DMS 273 treated with DMSO at 0.1 percent for 48 hours (cell line): Measurements from ENCODE around the gene KRT37.
"Not testable (repeated sequence)": the region's sequence is repeated elsewhere in the genome, so short reads cannot be mapped to it uniquely, and the experiment has no call there.

Source experiments
- DNase-seq: peaks from one replicate; lab custom pipeline; 2025; lab: John Stamatoyannopoulos, UW

Gene KRT37

GRCh38 chr17:41434415-41434814 is 10.0 kb upstream of the KRT37 start:
- DNase-seq: no peak

DNA sequence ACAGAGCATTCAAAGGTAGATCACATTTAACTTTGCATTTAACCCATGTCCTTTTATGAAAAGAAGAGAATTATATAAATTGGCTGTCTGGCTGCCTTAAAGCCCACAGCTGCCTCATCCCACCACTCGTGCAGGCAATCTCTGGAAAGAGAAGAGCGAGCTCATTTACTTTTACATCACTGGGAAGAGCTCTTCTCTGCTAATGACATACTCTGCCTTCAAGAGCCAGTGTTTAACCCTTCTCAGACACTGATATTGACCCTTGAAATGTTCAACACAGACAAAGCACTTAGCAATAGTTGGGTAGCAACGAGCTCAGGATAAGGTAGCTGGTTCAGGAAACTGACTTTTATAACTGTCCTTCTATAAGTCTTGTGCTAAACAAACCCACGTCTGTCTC is 9.6 kb upstream of the KRT37 start:
- DNase-seq: no peak

DNA sequence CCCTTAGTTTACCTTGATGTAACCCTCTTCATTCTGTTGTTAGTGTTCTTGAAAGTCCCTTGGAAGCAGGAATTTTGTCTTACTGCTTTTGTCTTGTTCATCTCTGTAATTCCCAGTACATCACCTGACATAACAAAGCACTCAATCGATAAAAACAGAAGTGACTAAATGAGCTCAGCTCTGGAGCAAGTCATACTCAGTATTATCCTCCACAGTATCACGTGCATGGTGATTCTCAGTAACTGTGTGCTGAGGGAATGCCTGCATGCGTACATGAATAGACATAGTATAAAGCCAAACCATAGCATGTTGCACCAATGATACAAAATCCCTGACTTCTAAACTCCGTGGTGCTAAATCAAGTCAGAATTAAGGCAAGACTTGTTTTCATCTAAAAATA is 9.2 kb upstream of the KRT37 start:
- no peak for DNase-seq

DNA sequence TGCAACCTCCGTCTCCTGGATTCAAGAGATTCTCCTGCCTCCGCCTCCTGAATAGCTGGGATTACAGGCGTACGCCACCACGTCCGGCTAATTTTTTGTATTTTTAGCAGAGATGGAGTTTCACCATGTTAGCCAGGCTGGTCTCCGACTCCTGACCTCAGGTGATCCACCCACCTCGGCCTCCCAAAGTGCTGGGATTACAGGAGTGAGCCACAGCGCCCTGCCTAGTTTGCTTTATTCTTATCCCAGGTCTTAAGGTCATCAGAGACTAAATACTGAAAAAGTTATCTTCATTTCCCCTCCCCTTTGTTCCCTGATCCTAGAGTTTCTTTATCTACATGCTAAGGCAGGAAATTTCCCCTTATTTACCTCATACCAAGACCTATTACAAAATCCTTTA is 6.0 kb upstream of the KRT37 start:
- DNase-seq: not testable (repeated sequence)

GRCh38 chr17:41429667-41430066 is 5.3 kb upstream of the KRT37 start:
- no peak for DNase-seq

DNA sequence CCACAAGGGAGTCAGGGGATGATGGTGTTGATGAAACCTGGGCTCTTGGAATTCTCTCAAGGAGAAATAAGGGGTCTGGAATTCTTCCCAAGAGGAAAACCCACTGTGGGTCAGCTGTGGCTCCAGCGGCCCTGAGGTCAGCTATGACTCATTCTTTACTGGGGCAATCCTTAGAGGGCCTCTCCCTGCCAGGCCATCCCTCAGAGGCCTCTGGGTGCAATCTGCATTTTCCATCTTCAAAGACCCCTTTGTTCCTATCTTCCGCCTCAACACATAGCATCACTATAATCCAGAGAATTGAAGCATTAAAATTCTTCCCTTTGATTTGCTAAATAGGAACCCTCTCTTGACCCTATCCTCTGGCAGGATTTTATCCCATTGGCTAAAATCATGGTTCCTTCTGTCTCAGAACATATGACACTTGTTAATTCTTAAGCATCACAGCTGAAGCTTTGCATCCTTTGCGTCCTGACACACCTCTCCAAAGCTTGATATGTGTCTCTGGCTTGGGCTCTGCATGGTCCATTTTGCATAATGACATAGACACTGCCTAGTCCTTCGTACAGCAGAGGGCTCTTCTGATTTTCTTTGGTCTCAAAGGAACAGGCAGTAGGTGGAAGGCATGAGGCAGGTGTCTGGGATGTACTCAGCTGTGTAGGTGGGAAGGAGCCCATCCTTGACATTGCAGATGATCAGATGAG is 4.4 kb upstream of the KRT37 start:
- DNase-seq: no peak

DNA sequence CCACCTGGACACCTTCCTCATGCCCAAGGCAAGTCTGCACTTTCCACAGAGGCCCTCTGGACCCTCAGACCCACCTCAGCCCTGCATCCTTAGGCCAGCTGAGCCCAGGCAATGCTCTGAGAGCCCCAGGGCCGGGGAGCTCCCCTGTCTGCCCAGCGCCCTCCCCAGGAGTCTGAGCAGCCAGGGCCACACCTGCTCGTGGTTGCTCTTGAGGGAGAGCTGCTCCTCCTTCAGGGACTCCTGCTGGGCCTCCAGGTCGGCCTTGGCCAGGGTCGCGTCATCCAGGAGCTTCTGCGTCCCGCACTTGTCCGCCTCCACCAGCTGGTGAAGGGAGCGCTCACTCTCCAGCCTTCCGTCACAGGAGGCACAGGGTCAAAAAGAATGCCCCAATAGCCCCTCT is 1.8 kb downstream of the KRT37 start:
- not testable (repeated sequence) for DNase-seq

DNA sequence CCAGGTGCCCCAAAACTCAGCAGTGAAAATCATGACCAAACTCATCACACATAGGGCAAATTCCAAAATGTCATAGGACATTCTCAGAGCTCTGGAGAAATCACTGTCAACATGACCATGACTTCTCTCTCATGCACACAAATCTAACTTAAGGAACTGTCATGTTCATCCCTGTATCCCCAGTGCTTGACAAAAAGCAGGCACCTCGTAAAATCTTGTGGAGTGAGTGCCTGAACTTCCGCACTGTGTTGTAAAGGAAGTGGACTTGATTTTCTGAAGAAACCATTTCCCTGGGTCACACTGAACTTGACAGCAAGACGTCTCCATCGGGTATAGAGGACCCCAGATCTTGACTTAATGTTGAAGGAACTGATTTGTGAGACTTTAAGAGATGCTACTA is 2.8 kb downstream of the KRT37 start:
- DNase-seq: no peak

- no peak for DNase-seq
Observed at GRCh38 chr17:41421116-41421515, 3.3 kb downstream of the KRT37 start.

DNA sequence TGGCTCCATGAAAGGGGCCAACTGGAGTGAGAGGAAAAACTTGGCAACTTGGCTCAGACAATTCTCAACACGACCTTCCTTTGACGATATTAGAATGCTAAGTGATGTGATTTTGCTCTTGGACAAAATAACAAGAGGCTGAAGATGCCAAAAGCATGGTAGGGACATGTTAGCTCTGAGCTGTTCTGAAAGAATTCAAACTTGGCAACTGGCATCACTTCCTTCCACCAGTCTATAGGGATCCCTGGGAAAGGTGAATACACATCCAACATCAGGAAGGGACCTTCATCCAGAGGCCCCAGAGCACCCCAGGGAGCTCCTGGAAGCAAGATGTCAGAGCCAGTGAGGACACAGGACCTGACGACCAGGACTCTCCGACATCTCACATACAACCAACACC is 4.3 kb downstream of the KRT37 start:
- DNase-seq: no peak

GRCh38 chr17:41419716-41420115 is 4.7 kb downstream of the KRT37 start:
- DNase-seq: no peak

DNA sequence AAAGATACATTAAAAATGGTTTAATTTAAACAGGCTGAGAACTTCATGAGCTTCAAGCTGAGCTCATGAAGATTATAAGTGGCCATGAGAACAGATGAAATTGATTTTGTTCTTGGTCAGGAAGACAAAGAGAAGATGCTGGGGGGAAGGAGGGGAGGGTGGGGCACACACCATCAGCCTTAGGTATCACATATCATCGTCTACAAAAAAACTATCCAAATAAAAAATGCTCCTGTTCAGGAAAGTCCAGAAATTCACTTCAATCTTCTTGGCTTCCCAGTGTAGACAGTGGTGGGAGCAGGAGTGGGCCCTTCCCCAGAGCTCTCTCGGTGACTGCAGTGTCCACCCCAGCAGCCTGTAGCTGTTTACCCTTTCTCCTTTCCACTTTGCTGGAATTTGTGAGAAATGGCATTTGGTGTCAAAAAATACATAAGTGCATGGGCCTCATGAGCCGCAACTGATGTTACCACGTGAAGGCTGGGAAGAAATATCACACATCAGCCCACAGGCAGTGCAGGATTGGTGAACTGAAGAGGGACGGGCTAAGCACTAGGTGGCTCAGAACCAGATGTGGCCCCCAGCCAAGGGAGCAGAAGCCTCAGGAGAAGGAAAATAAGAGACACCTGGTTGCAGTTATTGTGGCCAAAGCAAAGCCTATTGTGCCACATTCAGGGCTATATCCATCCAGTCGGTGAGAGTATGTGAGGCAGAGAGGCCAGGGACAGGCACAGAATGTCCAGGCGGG is 6.1 kb downstream of the KRT37 start:
- no peak for DNase-seq

- no peak for DNase-seq
Observed at GRCh38 chr17:41417576-41418015, 6.8 kb downstream of the KRT37 start.

DNA sequence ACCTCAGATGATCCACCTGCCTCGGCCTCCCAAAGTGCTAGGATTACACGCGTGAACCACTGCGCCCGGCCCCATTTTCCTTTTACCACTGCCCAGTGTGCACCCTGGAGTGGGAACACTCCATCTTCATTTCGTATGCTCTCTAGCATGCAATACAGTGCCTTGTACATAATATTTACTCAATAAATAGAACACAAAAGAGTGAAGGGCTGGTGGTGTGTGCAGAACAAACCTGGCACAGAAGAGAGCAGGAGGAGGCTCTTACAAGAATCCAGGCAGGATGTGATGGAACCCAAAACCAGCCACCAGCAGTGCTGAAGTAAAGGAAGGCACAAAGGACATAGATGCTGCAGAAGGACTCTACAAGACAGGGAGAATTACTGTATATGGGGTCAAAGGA is 7.3 kb downstream of the KRT37 start:
- no peak for DNase-seq

- no peak for DNase-seq
Observed at GRCh38 chr17:41416479-41416878, 7.9 kb downstream of the KRT37 start.

DNA sequence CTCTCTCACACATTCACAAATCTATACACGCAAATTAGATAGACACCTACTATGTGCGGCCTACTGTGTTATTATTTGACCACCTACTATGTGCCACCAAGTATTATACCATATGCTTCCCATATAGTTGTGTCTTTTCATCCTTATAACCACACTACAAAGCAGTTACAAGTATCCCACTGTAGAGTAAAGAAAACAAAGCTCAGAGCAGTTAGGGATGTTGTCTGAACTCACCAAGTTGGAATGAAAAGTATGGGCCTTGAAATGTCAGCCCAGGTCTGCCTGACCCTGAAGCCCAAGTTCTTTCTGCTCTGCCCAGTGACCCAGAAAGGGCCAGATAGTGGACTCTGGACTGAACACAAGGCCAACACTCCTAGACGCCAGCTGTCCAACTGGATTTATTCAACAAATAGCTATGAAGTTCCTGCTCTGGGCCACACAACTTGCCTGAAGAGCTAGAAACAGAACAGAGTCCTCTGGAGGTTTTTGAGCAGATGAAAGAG is 8.5 kb downstream of the KRT37 start:
- DNase-seq: no peak

DNA sequence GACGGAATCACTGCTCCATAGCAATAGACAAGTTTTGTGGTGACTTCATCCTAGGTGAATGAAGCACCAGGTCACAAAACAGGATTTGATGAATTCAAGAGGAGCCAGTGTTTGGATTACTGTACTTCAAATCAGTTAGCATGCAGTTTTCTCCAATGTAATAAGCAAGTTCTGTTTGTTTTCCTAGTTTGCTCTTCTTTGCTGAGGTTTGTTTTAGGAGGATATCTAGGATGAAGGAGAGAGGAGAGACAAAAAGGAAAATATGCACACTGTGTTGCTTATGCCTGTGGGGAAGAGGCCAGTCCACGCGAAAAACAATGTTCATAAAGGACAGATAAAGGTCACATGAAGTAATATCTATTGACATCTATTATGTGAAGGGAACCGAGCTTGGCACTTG is 9.0 kb downstream of the KRT37 start:
- no peak for DNase-seq

- DNase-seq: no peak
Observed at GRCh38 chr17:41413982-41414381, 10.4 kb downstream of the KRT37 start.

DNA sequence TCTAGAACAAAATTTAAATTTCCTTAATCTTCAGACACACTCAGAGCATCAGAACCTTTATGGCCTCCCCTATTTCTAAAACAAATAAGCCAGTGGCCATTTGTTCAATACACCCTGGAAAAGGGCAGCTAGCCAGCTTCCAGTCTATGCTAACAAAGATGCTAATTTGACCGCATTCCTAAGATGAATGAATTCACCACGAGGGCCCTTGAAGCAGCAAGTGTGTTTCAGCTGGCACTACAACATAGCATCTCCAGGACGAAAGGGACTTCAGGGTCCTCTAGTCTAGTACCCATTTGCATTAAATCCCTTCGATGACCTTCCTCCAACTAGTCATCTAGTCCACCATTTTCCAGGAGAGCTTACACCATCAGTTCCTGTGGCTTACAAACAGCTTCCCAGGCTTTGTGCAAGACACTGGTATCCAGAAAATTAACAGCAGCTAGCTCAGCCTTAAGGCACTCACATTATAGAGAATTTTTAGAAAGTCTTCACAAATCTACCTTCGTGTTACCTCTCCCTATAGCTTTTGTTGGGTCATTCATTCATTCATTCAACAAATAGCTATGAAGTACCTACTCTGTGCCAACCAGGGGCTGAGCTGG is 10.9 kb downstream of the KRT37 start:
- no peak for DNase-seq

GRCh38 chr17:41411072-41411840 is 13.1 kb downstream of the KRT37 start:
- no peak for DNase-seq

GRCh38 chr17:41407226-41407625 is 17.2 kb downstream of the KRT37 start:
- no peak for DNase-seq

DNA sequence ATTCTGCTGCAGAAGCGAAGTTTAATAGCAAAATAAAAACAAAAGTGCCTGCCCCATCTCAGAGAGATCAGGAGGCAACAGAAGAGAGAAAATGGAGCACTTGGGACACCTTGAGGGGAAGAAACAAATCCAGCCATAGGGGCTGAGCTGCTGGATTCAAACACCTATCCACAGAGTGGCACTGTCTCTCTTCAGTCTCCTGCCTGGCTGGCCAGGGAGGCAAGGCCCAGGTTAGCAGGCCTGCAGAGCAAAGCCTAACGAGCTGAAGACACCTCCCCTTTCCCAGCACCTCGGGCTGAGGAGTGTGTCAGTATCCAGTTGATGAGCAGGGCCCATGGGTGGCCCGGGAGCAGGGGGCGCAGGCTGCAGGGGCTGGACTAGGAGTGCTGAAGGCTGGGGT is 18.2 kb downstream of the KRT37 start:
- no peak for DNase-seq
